SK-N-SH (cell line): ENCODE data around the gene ROR2. TPM values are rescaled to one million over a fixed set of nuclear protein-coding genes. Genes with fewer than 3 reads are reported as not detected.
"Not testable (repeated sequence)": the region's sequence is repeated elsewhere in the genome, so short reads cannot be mapped to it uniquely, and the experiment has no call there.

Experiments used
- CTCF ChIA-PET: fragments of 300-600, 350-600 bp; formaldehyde crosslinking; extraction: SDS; loops from one replicate; lab custom pipeline; 2021; lab: Yijun Ruan, JAX
- POLR2A ChIA-PET: fragments of 350-600 bp; sonication (Branson Sonifier 250); formaldehyde crosslinking; extraction: SDS; loops from one replicate; lab custom pipeline; 2020; ENCODE audit warnings: antibody characterized with exemption, inconsistent platforms; lab: Yijun Ruan, JAX
- DNase-seq: peaks from one replicate; pipeline ENCODE4 v3.0.0; 2012
- H2AFZ ChIP-seq: fragments of 200-600 bp; sonication (generic); 2 replicates; pipeline ENCODE4 v1.8.1; 2016; ENCODE audit warnings: antibody characterized with exemption, mild to moderate bottlenecking, low read depth
- H3F3A ChIP-seq: fragments of 200-600 bp; sonication (generic); replicated peaks from 2 replicates; pipeline ENCODE3; 2016; ENCODE audit warnings: antibody characterized with exemption, mild to moderate bottlenecking; ENCODE audit not compliant: insufficient read depth
- H3K27ac ChIP-seq, 2 experiments: fragments of 200-500 bp in 1 of 2; fragments of 200-600 bp in 1 of 2; sonication (Bioruptor generic) in 1 of 2; sonication (generic), shearing (Covaris generic) in 1 of 2; 2 replicates each; pipeline versions ENCODE4 v1.5.1 to v1.6.1; 2014 to 2016; ENCODE audit warnings: low read depth in 2 of 2, inconsistent platforms in 1 of 2, low read length in 1 of 2, mild to moderate bottlenecking in 1 of 2, mixed read lengths in 1 of 2
- H3K27me3 ChIP-seq: fragments of 200-600 bp; sonication (generic), shearing (Covaris generic); 2 replicates; pipeline ENCODE4 v1.6.1; 2016; ENCODE audit warnings: mixed run types; ENCODE audit not compliant: insufficient read depth
- H3K36me3 ChIP-seq, 2 experiments: fragments of 200-500 bp in 1 of 2; fragments of 200-600 bp in 1 of 2; sonication (Bioruptor generic) in 1 of 2; sonication (generic) in 1 of 2; replicated peaks in 1 of 2; 2 replicates each; pipeline versions ENCODE3 to v1.5.1; 2014 to 2016; ENCODE audit warnings: low read length in 1 of 2, mild to moderate bottlenecking in 1 of 2; ENCODE audit not compliant: insufficient read depth in 2 of 2, control insufficient read depth in 1 of 2
- H3K4me1 ChIP-seq, 2 experiments: fragments of 200-500 bp in 1 of 2; fragments of 200-600 bp in 1 of 2; sonication (Bioruptor generic) in 1 of 2; sonication (generic), shearing (Covaris generic) in 1 of 2; 2 replicates each; pipeline versions ENCODE4 v1.5.1 to v1.6.1; 2014 to 2016; ENCODE audit warnings: low read depth in 1 of 2, low read length in 1 of 2, mixed run types in 1 of 2; ENCODE audit not compliant: insufficient read depth in 2 of 2, control insufficient read depth in 1 of 2
- H3K4me2 ChIP-seq: fragments of 200-600 bp; sonication (generic), shearing (Covaris generic); 2 replicates; pipeline ENCODE4 v1.6.1; 2017; ENCODE audit warnings: mixed run types
- H3K4me3 ChIP-seq, 2 experiments: fragments of 200-500 bp in 1 of 2; fragments of 200-600 bp in 1 of 2; sonication (Bioruptor generic) in 1 of 2; sonication (generic), shearing (Covaris generic) in 1 of 2; 2 replicates each; pipeline versions ENCODE4 v1.5.1 to v1.8.1; 2014 to 2016; ENCODE audit warnings: low read depth in 2 of 2, inconsistent platforms in 1 of 2, low read length in 1 of 2, mild to moderate bottlenecking in 1 of 2, mixed read lengths in 1 of 2, moderate library complexity in 1 of 2
- H3K79me2 ChIP-seq: fragments of 200-600 bp; sonication (generic); 2 replicates; pipeline ENCODE4 v1.8.1; 2017; ENCODE audit warnings: mild to moderate bottlenecking; ENCODE audit not compliant: insufficient read depth
- H3K9ac ChIP-seq: fragments of 200-600 bp; sonication (generic); 2 replicates; pipeline ENCODE4 v1.6.1; 2017; ENCODE audit warnings: mixed run types
- H3K9me2 ChIP-seq: fragments of 200-600 bp; sonication (generic); 2 replicates; pipeline ENCODE4 v1.6.1; 2017; ENCODE audit warnings: mixed run types
- H3K9me3 ChIP-seq: fragments of 200-600 bp; sonication (generic); 2 replicates; pipeline ENCODE4 v1.6.1; 2017; ENCODE audit warnings: mixed run types, mild to moderate bottlenecking, moderate library complexity
- H4K20me1 ChIP-seq: fragments of 200-600 bp; sonication (generic); 2 replicates; pipeline ENCODE4 v1.6.1; 2017; ENCODE audit warnings: mild to moderate bottlenecking, mixed run types; ENCODE audit not compliant: insufficient read depth
- CTCF ChIP-seq: fragments of 200-600 bp; sonication (generic); IDR thresholded peaks from 2 replicates; pipeline ENCODE4 v1.6.1; 2017; ENCODE audit warnings: antibody characterized with exemption, mild to moderate bottlenecking, moderate library complexity
- EP300 ChIP-seq, 2 experiments: IDR thresholded peaks; 2 replicates each; pipeline versions ENCODE4 v1.4.0 to v1.6.1; 2012; ENCODE audit warnings: borderline replicate concordance in 1 of 2, low read depth in 1 of 2, low read length in 1 of 2
- EZH2phosphoT487 ChIP-seq: fragments of 200-600 bp; sonication (generic); IDR thresholded peaks from 2 replicates; pipeline ENCODE4 v1.6.1; 2017; ENCODE audit warnings: low read depth, mixed run types, mild to moderate bottlenecking, antibody characterized with exemption, moderate library complexity, borderline replicate concordance
- IRF3 ChIP-seq: fragments of 150-350 bp; IDR thresholded peaks from 2 replicates; pipeline ENCODE4 v1.6.1; 2016; ENCODE audit warnings: mild to moderate bottlenecking, low read depth, low read length
- JUND ChIP-seq: IDR thresholded peaks from 2 replicates; pipeline ENCODE4 v1.4.0; 2012
- MEF2A ChIP-seq: IDR thresholded peaks from 2 replicates; pipeline ENCODE4 v1.4.0; 2012; ENCODE audit warnings: low read depth, borderline replicate concordance
- NFIC ChIP-seq: IDR thresholded peaks from 2 replicates; pipeline ENCODE4 v1.4.0; 2012; ENCODE audit warnings: borderline replicate concordance
- NRF1 ChIP-seq: IDR thresholded peaks from 2 replicates; pipeline ENCODE4 v1.6.1; 2012; ENCODE audit warnings: low read depth, mild to moderate bottlenecking, low read length
- POLR2AphosphoS5 ChIP-seq: IDR thresholded peaks from 2 replicates; pipeline ENCODE4 v1.6.1; 2012; ENCODE audit warnings: low read depth, low read length
- REST ChIP-seq: IDR thresholded peaks from 2 replicates; pipeline ENCODE4 v1.6.1; 2012; ENCODE audit warnings: mild to moderate bottlenecking, low read depth, low read length, moderate library complexity
- RXRA ChIP-seq: IDR thresholded peaks from 2 replicates; pipeline ENCODE4 v1.4.0; 2012; ENCODE audit warnings: low read depth, mild to moderate bottlenecking, borderline replicate concordance
- SIN3A ChIP-seq: IDR thresholded peaks from 2 replicates; pipeline ENCODE4 v1.6.1; 2012; ENCODE audit warnings: low read depth, mild to moderate bottlenecking, low read length, moderate library complexity, borderline replicate concordance
- SMC3 ChIP-seq: IDR thresholded peaks from 2 replicates; pipeline ENCODE4 v1.6.1; 2012; ENCODE audit warnings: low read depth, low read length, improper control_type of control experiment
- TAF1 ChIP-seq: IDR thresholded peaks from 2 replicates; pipeline ENCODE4 v1.6.1; 2012; ENCODE audit warnings: low read depth, mild to moderate bottlenecking, low read length, moderate library complexity, borderline replicate concordance
- TCF12 ChIP-seq: IDR thresholded peaks from 2 replicates; pipeline ENCODE4 v1.4.0; 2012
- USF1 ChIP-seq: IDR thresholded peaks from 2 replicates; pipeline ENCODE4 v1.4.0; 2012; ENCODE audit warnings: low read depth, borderline replicate concordance
- YY1 ChIP-seq: IDR thresholded peaks from 2 replicates; pipeline ENCODE4 v1.4.0; 2012; ENCODE audit warnings: low read depth, mild to moderate bottlenecking
- ZBTB33 ChIP-seq: IDR thresholded peaks from 2 replicates; pipeline ENCODE4 v1.4.0; 2012; ENCODE audit warnings: low read depth, borderline replicate concordance
- WGBS: methylation state at CpG from one replicate; pipeline ENCODE4 v1.1.6; 2017; ENCODE audit warnings: low lambda C conversion rate; 5-methylcytosine and 5-hydroxymethylcytosine counted together
- polyA plus RNA-seq, 3 experiments: library from polyadenylated mRNA; depleted of rRNA; stranded (reverse); fragments of >200 nt; gene quantifications; 2 replicates each; pipeline ENCODE4 v1.2.3, GENCODE V29; 2012

The ROR2 gene
- polyA plus RNA-seq, 1 of the 3 experiments (the other 2 are of a cell fraction): 0.43 TPM

- H3K27ac ChIP-seq: no peak overlapping the region
- no peaks in the 10 kb centered on the region for H3K4me1 ChIP-seq
- H3K27me3 ChIP-seq: no peaks in the 10 kb centered on the region
- H3K4me3 ChIP-seq: no peak overlapping the region
- ChIA-PET CTCF (no interaction called here), POLR2A (no interaction called here)
- no peaks in the 10 kb centered on the region for H3K79me2 ChIP-seq
- no peak overlapping the region for H3K9ac ChIP-seq
- 39% methylated on average over 3 of the region's 3 CpGs for WGBS
- no peak overlapping the region for H3K4me2 ChIP-seq
- peaks cover 17% of the 10 kb centered on the region for H3K9me3 ChIP-seq
- no peaks in the 10 kb centered on the region for H4K20me1 ChIP-seq
- H2AFZ ChIP-seq: no peak overlapping the region
- no peaks in the 10 kb centered on the region for H3F3A ChIP-seq
- no peaks in the 10 kb centered on the region for H3K9me2 ChIP-seq
- no peak for DNase-seq
- TF ChIP-seq TAF1 (no peak), EZH2phosphoT487 (no peak), REST (no peak), YY1 (no peak), SMC3 (no peak), RXRA (no peak), MEF2A (no peak), EP300 (IDR thresholded peaks at IDR 0.05; ENCODE audit: borderline replicate concordance in 1 of 2, low read depth in 1 of 2, low read length in 1 of 2) (no peak), SIN3A (no peak), USF1 (no peak), CTCF (no peak), POLR2AphosphoS5 (no peak), NRF1 (no peak), ZBTB33 (no peak), NFIC (no peak), JUND (no peak), IRF3 (no peak), TCF12 (no peak)
- H3K36me3 ChIP-seq: no peaks in the 10 kb centered on the region
Measured at GRCh38 chr9:91517801-91518200, 432.2 kb downstream of the ROR2 start.

- H3F3A ChIP-seq, H3K4me2 ChIP-seq, H2AFZ ChIP-seq, H3K79me2 ChIP-seq, H3K27me3 ChIP-seq, CTCF ChIA-PET, POLR2A ChIA-PET, H3K4me3 ChIP-seq, DNase-seq, H3K36me3 ChIP-seq, H4K20me1 ChIP-seq, H3K9me2 ChIP-seq, H3K27ac ChIP-seq, H3K4me1 ChIP-seq, H3K9ac ChIP-seq: not testable (repeated sequence)
- WGBS: 70% methylated on average over 4 of the region's 4 CpGs
- H3K9me3 ChIP-seq: peaks cover 17% of the 10 kb centered on the region
Measured at GRCh38 chr9:91517332-91517731, 432.7 kb downstream of the ROR2 start.
